ENCODE data around the gene EPHB1.
A peak's percentile ranks its signal among the peaks of the same experiment; 100 is the strongest.
"Not testable (repeated sequence)": the region's sequence is repeated elsewhere in the genome, so short reads cannot be mapped to it uniquely, and the experiment has no call there.

The EPHB1 gene

DNA sequence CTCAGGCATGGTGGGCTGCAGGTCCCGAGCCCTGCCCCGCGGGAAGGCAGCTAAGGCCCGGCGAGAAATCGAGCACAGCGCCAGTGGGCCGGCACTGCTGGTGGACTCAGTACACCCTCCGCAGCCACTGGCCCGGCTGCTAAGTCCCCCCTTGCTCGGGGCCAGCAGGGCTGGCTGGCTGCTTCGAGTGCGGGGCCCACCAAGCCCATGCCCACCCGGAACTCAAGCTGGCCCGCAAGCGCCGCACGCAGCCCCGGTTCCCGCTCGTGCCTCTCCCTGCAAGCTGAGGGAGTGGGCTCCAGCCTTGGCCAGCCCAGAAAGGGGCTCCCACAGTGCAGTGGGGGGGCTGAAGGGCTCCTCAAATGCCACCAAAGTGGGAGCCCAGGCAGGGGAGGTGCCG, 244.5 kb downstream of the EPHB1 start:
- H3K27ac Mint-ChIP-seq; H3K4me1 Mint-ChIP-seq; H3K36me3 Mint-ChIP-seq; H3K27me3 Mint-ChIP-seq; DNase-seq; H3K4me3 Mint-ChIP-seq; H3K9me3 Mint-ChIP-seq; ATAC-seq (replicated peaks): not testable (repeated sequence)

DNA sequence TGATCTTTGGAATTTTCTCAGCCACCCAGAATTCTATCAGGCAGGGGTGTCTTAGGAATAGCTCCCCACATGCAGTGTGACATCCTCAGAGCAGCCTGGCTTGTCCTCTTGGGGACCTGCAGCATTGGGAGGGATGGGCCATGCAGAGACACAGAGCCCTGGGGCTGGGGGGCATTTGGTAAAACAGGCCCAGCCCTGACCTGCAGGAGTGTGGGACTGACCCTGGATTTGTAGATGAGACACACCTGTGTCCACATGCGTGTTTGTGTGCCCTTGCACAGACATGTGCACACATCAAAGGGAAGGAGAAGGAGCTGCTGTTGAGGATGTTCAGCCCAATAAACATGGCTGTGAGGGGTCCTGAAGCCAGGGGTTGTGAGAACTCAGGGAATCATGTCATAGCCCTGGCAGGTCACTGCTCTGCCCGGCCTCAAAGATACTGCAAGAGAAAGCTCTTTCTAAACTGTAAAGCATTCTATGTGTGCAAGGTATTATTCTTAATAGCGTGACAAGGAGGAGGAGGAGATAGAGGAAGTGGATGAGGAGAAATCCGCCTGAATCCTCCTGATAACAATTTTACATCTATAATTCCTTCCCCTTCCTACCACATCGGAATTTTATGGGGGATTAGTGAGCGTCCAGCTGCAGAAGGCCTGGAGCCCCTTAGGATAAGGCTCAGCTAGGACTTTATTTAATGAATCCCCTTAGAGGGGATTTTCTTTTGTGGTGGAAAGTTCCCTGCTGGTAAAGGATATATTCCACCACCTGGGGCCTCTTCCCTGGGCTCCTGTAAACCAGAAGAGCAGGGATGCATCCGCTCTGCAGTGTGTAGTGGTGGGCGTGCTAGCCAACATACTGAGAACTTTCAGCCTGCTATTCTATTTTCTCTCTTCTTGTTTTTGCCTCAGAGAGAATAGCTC, 245.5 kb downstream of the EPHB1 start:
- DNase-seq, result no peak
- H3K9me3 Mint-ChIP-seq, result no peaks in the 10 kb centered on the region
- no peak overlapping the region for H3K4me3 Mint-ChIP-seq
- ATAC-seq (replicated peaks), result no peak
- no peaks in the 10 kb centered on the region for H3K4me1 Mint-ChIP-seq
- no peaks in the 10 kb centered on the region for H3K36me3 Mint-ChIP-seq
- H3K27me3 Mint-ChIP-seq, result no peaks in the 10 kb centered on the region
- no peak overlapping the region for H3K27ac Mint-ChIP-seq

DNA sequence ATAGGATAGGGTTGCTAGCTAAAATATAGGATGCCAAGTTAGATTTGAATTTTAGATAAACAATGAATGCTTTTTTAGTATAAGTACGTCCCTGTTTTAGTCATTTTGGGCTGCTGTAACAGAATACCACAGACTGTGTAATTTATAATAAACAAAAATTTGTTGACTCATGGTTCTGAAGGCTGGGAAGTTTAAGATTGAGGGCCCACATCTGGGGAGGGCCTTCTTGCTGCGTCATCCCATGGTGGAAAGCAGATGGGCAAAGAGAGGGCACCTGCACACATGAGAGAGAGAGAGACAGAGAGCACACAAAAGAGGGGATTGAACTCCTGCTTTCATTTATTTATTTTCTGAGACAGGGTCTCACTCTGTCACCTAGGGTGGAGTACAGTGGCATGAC, 246.5 kb downstream of the EPHB1 start:
- ATAC-seq (replicated peaks), result no peak
- Mint-ChIP-seq H3K27ac (no peak overlapping the region), H3K27me3 (no peaks in the 10 kb centered on the region), H3K36me3 (no peaks in the 10 kb centered on the region), H3K4me3 (no peak overlapping the region), H3K9me3 (no peaks in the 10 kb centered on the region), H3K4me1 (no peaks in the 10 kb centered on the region)
- DNase-seq, result no peak

DNA sequence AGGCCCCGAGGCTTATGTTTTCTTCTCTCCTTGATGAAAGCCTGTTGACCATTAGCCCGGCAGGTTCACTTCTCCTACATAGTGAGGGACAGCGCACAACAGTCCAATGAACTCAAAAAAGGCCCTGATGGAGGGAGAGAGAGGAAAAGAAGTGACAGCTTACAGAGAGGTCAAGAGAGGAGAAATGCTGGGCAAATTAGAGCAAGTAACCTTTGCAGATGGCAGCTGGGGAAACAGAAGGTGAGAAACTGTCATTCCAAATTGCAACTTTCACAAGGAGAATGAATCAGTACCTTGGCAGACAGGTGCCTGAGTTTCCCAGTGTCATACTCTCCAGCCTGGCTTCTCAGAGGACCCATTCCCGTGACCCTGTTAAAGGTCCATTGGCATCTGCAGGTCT, 252.0 kb downstream of the EPHB1 start:
- no peaks in the 10 kb centered on the region for H3K4me1 Mint-ChIP-seq
- DNase-seq, result no peak
- no peak overlapping the region for H3K4me3 Mint-ChIP-seq
- H3K27ac Mint-ChIP-seq, result no peak overlapping the region
- peaks cover 0 to 3% of the 10 kb centered on the region in 2 donors for H3K9me3 Mint-ChIP-seq
- no peaks in the 10 kb centered on the region for H3K27me3 Mint-ChIP-seq
- no peak for ATAC-seq (replicated peaks)
- H3K36me3 Mint-ChIP-seq, result no peaks in the 10 kb centered on the region

DNA sequence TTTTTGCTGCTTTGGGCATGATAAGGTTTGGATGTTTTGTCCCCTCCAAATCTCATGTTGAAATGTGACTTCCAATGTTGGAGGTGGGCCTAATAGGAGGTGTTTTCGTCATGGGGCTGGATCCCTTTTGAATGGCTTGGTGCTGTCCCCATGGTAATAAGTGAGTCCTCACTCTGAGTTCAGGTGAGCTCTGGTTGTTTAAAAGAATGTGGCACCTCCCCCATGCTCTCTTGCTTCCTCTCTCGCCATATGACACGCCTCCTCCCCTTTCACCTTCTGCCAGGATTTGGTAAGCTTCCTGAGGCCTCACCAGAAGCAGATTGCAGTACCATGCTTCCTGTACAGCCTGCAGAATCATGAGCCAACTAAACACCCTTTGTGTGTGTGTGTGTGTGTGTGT, 255.5 kb downstream of the EPHB1 start:
- H3K9me3 Mint-ChIP-seq, result peaks cover 0 to 3% of the 10 kb centered on the region in 2 donors
- no peaks in the 10 kb centered on the region for H3K4me1 Mint-ChIP-seq
- DNase-seq (no peak), ATAC-seq (replicated peaks) (no peak)
- H3K27ac Mint-ChIP-seq, result no peak overlapping the region
- no peak overlapping the region for H3K4me3 Mint-ChIP-seq
- no peaks in the 10 kb centered on the region for H3K27me3 Mint-ChIP-seq
- H3K36me3 Mint-ChIP-seq, result no peaks in the 10 kb centered on the region

DNA sequence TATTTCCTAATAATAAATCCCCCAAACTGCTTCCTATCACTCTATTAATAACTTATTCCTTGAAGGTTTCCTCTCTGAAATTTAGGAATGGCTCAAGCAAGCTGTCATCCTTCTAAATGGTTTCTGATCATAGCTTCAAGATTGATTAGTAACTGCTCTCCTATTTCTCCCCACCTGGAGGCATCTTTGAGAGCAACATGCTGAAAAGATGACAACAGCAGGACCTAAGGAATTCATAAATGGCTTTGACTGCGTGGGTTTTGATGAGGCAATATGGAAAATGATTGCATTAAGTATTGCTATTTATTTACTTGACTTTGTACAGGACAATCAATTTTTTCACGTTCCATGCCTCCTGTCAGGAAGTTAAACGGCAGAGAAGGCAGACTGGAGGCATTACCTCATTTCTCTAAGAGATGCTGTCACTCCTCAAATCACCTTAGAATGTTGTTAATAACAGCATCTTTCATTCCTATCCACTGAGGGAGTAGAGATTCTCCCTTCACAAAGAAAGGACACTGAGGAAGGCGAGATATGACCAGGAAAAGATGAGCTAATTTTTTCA, 256.4 kb downstream of the EPHB1 start:
- H3K27ac Mint-ChIP-seq, result no peak overlapping the region
- H3K4me1 Mint-ChIP-seq, result no peaks in the 10 kb centered on the region
- no peak for ATAC-seq (replicated peaks)
- no peaks in the 10 kb centered on the region for H3K27me3 Mint-ChIP-seq
- H3K9me3 Mint-ChIP-seq, result peaks cover 0 to 3% of the 10 kb centered on the region in 2 donors
- DNase-seq, result no peak
- H3K4me3 Mint-ChIP-seq, result no peak overlapping the region
- no peaks in the 10 kb centered on the region for H3K36me3 Mint-ChIP-seq

DNA sequence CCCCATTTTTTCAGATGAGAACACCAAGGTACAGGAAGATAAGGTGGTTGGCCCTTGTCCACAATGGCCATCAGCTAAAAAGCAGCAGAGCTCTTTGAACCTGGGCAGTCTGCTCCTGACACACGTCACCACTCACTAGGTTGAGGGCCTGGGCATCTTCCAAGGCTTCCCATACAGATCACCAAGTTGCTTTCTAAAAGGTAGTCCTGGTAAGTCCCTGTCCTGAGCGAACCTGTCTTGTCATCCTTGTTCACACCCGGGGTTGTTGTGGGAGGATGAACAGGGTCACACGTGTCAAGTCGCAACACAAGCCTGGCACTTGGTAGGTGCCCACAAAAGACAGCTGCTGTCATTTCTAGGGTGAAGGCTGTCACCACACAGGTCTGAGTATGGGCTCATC, 260.4 kb downstream of the EPHB1 start:
- Mint-ChIP-seq H3K36me3 (no peaks in the 10 kb centered on the region), H3K4me1 (no peaks in the 10 kb centered on the region), H3K27me3 (no peaks in the 10 kb centered on the region), H3K9me3 (no peaks in the 10 kb centered on the region), H3K27ac (no peak overlapping the region), H3K4me3 (no peak overlapping the region)
- DNase-seq, result no peak
- ATAC-seq (replicated peaks), result no peak

DNA sequence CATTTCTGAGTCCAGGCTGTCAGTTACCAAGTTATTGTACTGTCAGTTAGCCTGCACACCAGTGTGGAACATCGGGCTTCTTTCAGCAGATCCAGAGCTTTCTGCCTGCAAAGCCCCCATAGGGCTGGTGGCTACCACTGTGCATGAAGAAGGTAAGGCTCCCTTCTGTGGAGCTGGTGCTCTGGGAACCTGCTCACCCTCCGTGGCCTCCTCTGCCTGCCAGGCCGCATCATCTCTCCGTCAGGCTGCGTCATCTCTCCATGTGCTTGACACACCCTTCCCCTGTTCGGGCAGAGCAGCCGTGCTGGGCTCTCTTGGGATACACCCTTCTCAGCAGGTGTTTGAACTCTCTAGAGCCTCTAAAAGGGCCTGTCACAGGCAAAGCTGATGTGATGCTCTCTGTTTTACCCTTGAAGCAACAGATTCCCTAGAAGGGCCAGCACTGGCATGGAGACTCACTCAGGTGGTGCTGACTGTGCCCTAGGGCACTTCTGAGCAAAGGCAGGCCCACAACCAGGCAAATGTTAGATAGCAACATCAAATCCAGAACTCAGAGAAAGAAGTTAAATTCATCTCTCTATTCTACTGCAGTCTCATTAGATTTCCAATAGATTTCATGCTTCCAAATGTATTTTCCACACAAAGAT, 261.1 kb downstream of the EPHB1 start:
- Mint-ChIP-seq H3K9me3 (no peaks in the 10 kb centered on the region), H3K4me3 (no peak overlapping the region), H3K27me3 (no peaks in the 10 kb centered on the region), H3K4me1 (no peaks in the 10 kb centered on the region), H3K36me3 (no peaks in the 10 kb centered on the region), H3K27ac (no peak overlapping the region)
- ATAC-seq (replicated peaks) (peak in 1 of 2 donors; percentile 21), DNase-seq (no peak)

DNA sequence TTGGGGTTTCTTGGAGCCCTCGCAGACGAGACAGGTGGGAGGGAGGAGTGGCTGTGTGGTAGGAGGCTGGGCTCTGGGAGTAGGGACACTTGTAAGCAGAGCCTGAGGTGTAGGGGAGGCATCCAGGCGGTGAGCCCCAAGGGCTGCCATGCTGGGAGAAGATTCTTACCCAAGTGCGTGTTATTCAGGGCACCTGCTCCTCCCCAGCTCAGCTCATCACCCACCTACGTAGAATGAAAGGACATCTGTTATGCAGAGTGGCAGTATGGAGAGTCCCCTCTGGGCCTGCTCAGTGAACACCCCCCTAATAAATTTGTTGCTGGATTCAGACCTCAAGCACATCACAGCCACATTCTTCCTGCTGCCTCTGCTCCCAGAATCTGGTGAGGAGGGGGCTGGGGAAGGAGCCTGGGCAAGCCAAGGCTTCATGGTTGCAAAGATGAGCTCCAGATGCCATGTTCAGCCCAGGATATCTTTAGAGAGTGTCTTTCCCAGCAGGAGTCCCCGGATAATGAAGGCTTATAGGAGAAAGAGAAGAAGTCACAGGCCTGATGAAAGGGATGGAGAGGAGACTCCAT, 261.8 kb downstream of the EPHB1 start:
- no peaks in the 10 kb centered on the region for H3K9me3 Mint-ChIP-seq
- ATAC-seq (replicated peaks) (peak in 1 of 2 donors; percentile 21), DNase-seq (no peak)
- H3K27me3 Mint-ChIP-seq, result no peaks in the 10 kb centered on the region
- peak overlapping the region; percentile 9 for H3K27ac Mint-ChIP-seq
- no peaks in the 10 kb centered on the region for H3K36me3 Mint-ChIP-seq
- no peaks in the 10 kb centered on the region for H3K4me1 Mint-ChIP-seq
- no peak overlapping the region for H3K4me3 Mint-ChIP-seq

DNA sequence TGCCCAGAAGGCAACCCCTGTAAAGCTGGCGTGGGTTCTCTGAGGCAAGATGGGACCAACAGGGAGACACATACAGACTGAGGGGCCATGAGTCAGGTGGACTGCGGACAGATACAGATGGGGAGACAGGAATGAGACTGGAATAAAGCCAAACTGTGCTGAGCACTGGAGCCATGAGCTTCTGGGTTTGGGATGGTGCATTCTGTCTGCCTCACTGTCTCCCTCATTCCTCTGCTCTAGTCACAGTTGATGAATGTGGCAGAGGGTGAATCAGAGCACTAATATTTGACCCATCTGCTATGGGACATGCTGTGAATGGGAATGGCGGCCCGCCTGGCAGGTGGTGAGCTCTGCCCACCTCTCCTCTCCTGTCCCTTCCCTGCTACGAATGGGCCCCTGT, 262.9 kb downstream of the EPHB1 start:
- Mint-ChIP-seq H3K9me3 (peaks cover 0 to 8% of the 10 kb centered on the region in 2 donors), H3K4me3 (no peak overlapping the region), H3K27me3 (no peaks in the 10 kb centered on the region), H3K36me3 (no peaks in the 10 kb centered on the region), H3K27ac (no peak overlapping the region), H3K4me1 (no peaks in the 10 kb centered on the region)
- DNase-seq (no peak), ATAC-seq (replicated peaks) (no peak)

DNA sequence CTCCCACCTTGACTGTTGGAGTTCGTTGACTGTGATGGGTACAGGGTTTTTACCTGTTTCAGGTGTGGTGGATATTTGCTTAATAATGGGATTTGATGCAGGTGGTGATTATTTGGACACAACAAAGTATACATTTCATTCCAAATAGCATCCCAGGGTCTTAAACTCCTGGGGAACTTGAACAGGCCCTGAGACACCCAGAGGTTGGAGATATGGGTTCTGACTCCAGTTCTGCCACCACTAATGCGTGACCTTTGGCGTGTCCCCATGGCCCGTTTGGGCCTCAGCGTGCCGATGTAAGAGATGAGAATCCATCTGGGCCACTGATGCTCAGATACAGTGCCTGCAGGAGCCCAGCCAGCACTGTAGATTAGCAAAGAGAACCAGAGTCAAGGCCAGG, 264.5 kb downstream of the EPHB1 start:
- ATAC-seq (replicated peaks) (no peak), DNase-seq (no peak)
- Mint-ChIP-seq H3K9me3 (peaks cover 0 to 13% of the 10 kb centered on the region in 2 donors), H3K4me3 (no peak overlapping the region), H3K27ac (no peak overlapping the region), H3K36me3 (no peaks in the 10 kb centered on the region), H3K4me1 (no peaks in the 10 kb centered on the region), H3K27me3 (no peaks in the 10 kb centered on the region)

DNA sequence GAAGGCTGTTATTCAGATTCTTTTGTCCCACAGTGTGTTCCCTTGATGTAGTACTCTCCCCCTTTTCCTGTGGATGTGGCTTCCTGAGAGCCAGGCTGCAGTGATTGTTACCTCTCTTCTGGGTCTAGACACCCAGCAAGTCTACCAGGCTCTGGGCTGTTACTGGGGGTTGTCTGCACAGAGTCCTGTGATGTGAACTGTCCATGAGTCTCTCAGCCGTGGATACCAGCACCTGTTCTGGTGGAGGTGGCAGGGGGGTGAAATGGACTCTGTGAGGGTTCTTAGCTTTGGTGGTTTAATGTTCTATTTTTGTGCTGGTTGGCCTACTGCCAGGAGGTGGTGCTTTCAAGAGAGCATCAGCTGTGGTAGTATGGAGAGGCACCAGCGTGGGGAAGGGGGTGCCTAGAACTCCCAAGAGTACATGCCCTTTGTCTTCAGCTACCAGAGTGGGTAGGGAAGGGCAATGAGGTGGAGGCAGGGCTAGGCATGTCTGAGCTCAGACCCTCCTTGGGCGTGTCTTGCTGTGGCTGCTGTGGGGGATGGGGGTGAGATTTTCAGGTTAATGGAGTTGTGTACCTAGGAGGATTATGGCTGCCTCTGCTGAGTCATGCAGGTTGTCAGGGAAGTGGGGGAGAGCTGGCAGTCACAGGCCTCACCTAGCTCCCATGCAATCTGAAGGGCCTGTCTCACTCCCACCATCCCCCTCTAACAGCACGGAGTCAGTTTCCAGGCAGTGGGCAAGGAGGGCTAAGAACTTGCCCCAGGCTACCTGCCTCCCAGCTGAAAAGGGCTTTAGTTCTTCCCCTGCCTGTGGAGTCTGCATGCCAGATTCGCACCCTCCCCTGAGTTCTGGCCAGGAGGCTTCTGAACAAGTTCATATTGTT, 272.0 kb downstream of the EPHB1 start:
- not testable (repeated sequence) for H3K36me3 Mint-ChIP-seq; H3K4me3 Mint-ChIP-seq; ATAC-seq (replicated peaks); H3K27ac Mint-ChIP-seq; H3K27me3 Mint-ChIP-seq; DNase-seq
- Mint-ChIP-seq H3K4me1 (peaks cover 3 to 11% of the 10 kb centered on the region in 2 donors), H3K9me3 (peaks cover 9 to 23% of the 10 kb centered on the region in 2 donors)

DNA sequence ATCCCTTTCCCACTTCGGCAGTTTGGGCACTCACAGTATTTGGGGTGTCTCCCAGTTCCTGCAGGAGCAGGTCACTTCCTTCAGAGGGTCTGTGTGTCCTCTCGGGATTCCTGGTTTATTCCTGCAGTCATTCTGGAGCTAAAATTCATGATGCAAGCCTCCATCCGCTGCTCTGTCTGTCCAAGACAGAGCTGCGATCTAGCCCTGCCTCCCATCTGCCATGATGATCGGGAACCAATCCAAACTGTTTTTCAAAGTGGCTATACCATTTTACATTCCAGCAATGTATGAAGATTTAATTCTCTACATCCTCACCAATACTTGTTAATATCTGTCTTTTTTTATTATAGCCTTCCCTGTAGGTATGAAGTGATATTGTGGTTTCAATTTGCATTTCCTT, 273.0 kb downstream of the EPHB1 start:
- Mint-ChIP-seq H3K4me3 (no peak overlapping the region), H3K36me3 (no peaks in the 10 kb centered on the region)

DNA sequence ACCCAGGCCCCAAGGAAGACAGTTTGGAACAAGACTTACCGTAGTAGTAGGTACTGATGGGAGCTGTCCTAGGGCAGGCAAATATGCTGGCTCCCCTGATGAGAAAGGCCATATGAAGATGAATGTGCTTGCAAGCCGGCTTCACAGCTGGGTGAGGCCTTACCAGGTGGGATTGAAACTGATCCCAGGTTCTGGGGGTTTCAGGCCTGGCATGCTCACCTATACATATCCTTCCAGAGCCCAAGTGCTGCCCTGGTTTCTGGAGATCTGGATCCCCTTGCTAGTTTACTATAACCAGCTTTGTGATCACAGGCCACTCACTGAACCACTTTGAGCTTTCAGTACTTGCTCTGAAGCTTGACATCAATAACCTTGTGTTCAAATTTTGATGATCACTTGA, 274.3 kb downstream of the EPHB1 start:
- Mint-ChIP-seq H3K27me3 (no peaks in the 10 kb centered on the region), H3K4me3 (no peak overlapping the region), H3K36me3 (no peaks in the 10 kb centered on the region), H3K9me3 (peaks cover 9 to 14% of the 10 kb centered on the region in 2 donors), H3K27ac (no peak overlapping the region), H3K4me1 (peaks cover 3 to 11% of the 10 kb centered on the region in 2 donors)
- DNase-seq (no peak), ATAC-seq (replicated peaks) (no peak)

More for the DNA sequence above, 273.0 kb downstream of the EPHB1 start:
- H3K4me1 Mint-ChIP-seq, result peaks cover 3 to 11% of the 10 kb centered on the region in 2 donors
- no peak overlapping the region for H3K27ac Mint-ChIP-seq
- no peaks in the 10 kb centered on the region for H3K27me3 Mint-ChIP-seq
- peaks cover 9 to 16% of the 10 kb centered on the region in 2 donors for H3K9me3 Mint-ChIP-seq
- DNase-seq (no peak), ATAC-seq (replicated peaks) (no peak)
